ENCODE results near the gene SYNDIG1. TPM values are rescaled to one million over a fixed set of nuclear protein-coding genes. Genes with fewer than 3 reads are reported as not detected.

SYNDIG1 gene
- polyA plus RNA-seq, 1 donor from 2014 or later = 0.22 TPM

DNA sequence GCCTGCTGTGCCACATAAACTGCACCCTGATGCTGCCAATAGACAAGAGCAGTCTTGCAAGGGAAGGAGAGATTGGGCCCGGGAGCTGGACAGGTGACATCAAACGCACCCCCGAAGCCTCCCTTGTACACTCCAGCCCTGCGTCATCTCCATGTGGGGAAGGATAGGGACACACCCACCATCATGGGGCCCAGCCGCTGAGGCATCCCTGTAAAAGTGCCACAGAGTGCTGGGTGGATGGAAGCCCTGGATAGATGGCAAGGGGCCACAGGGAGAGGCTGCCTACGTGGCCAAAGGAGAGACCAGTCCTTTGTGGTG is 117.1 kb downstream of the SYNDIG1 start:
- H3K9ac ChIP-seq (ENCODE audit: low read length) = no peak overlapping the region
- no peak overlapping the region for H3K4me3 ChIP-seq (ENCODE audit: low read length)
- H3K4me2 ChIP-seq (ENCODE audit: low read length) = no peak overlapping the region
- H3K27ac ChIP-seq (ENCODE audit: low read length) = no peak overlapping the region
- no peaks in the 10 kb centered on the region for H3K27me3 ChIP-seq (ENCODE audit: insufficient read depth, low read depth, low read length)
- no peaks in the 10 kb centered on the region for H3K9me2 ChIP-seq (ENCODE audit: insufficient read depth, low read length)
- no peaks in the 10 kb centered on the region for H3K36me3 ChIP-seq (ENCODE audit: insufficient read depth, low read length)
- no peak overlapping the region for H2AFZ ChIP-seq (ENCODE audit: low read depth, low read length)
- TF ChIP-seq SMC3 (conservative IDR thresholded peaks at IDR 0.05; ENCODE audit: poor library complexity) (no peak), RAD21 (conservative IDR thresholded peaks at IDR 0.05) (no peak), EP300 (conservative IDR thresholded peaks at IDR 0.05; ENCODE audit: poor library complexity, severe bottlenecking) (no peak), REST (IDR thresholded peaks at IDR 0.05; ENCODE audit: borderline replicate concordance) (no peak), MXI1 (conservative IDR thresholded peaks at IDR 0.05; ENCODE audit: poor library complexity, severe bottlenecking) (no peak)
- TF ChIP-seq, protein P1, sequence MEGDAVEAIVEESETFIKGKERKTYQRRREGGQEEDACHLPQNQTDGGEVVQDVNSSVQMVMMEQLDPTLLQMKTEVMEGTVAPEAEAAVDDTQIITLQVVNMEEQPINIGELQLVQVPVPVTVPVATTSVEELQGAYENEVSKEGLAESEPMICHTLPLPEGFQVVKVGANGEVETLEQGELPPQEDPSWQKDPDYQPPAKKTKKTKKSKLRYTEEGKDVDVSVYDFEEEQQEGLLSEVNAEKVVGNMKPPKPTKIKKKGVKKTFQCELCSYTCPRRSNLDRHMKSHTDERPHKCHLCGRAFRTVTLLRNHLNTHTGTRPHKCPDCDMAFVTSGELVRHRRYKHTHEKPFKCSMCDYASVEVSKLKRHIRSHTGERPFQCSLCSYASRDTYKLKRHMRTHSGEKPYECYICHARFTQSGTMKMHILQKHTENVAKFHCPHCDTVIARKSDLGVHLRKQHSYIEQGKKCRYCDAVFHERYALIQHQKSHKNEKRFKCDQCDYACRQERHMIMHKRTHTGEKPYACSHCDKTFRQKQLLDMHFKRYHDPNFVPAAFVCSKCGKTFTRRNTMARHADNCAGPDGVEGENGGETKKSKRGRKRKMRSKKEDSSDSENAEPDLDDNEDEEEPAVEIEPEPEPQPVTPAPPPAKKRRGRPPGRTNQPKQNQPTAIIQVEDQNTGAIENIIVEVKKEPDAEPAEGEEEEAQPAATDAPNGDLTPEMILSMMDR (IDR thresholded peaks at IDR 0.05; ENCODE audit: poor library complexity, severe bottlenecking) = no peak
- no peaks in the 10 kb centered on the region for H3K79me2 ChIP-seq (replicated peaks; ENCODE audit: insufficient read depth, low read length)
- no peaks in the 10 kb centered on the region for H3K9me3 ChIP-seq (ENCODE audit: low read length)
- H3F3A ChIP-seq (ENCODE audit: insufficient read depth, low read length, poor library complexity, severe bottlenecking) = no peaks in the 10 kb centered on the region
- H4K20me1 ChIP-seq (ENCODE audit: insufficient read depth) = no peaks in the 10 kb centered on the region

- H3K4me2 ChIP-seq (ENCODE audit: low read length) = no peak overlapping the region
- TF ChIP-seq EP300 (conservative IDR thresholded peaks at IDR 0.05; ENCODE audit: poor library complexity, severe bottlenecking) (peak; percentile 10), SMC3 (conservative IDR thresholded peaks at IDR 0.05; ENCODE audit: poor library complexity) (no peak)
- no peak overlapping the region for H2AFZ ChIP-seq (ENCODE audit: low read depth, low read length)
- H3K4me3 ChIP-seq (ENCODE audit: low read length) = no peak overlapping the region
- no peak overlapping the region for H3K27ac ChIP-seq (ENCODE audit: low read length)
- no peaks in the 10 kb centered on the region for H3K79me2 ChIP-seq (replicated peaks; ENCODE audit: insufficient read depth, low read length)
- no peaks in the 10 kb centered on the region for H4K20me1 ChIP-seq (ENCODE audit: insufficient read depth)
- H3K9me2 ChIP-seq (ENCODE audit: insufficient read depth, low read length) = no peaks in the 10 kb centered on the region
- H3K9me3 ChIP-seq (ENCODE audit: low read length) = no peaks in the 10 kb centered on the region
- no peak overlapping the region for H3K9ac ChIP-seq (ENCODE audit: low read length)
- H3F3A ChIP-seq (ENCODE audit: insufficient read depth, low read length, poor library complexity, severe bottlenecking) = no peaks in the 10 kb centered on the region
- no peaks in the 10 kb centered on the region for H3K27me3 ChIP-seq (ENCODE audit: insufficient read depth, low read depth, low read length)
- no peaks in the 10 kb centered on the region for H3K36me3 ChIP-seq (ENCODE audit: insufficient read depth, low read length)
These were observed 118.1 kb downstream of the SYNDIG1 start for GRCh38 chr20:24587384-24588046.

DNA sequence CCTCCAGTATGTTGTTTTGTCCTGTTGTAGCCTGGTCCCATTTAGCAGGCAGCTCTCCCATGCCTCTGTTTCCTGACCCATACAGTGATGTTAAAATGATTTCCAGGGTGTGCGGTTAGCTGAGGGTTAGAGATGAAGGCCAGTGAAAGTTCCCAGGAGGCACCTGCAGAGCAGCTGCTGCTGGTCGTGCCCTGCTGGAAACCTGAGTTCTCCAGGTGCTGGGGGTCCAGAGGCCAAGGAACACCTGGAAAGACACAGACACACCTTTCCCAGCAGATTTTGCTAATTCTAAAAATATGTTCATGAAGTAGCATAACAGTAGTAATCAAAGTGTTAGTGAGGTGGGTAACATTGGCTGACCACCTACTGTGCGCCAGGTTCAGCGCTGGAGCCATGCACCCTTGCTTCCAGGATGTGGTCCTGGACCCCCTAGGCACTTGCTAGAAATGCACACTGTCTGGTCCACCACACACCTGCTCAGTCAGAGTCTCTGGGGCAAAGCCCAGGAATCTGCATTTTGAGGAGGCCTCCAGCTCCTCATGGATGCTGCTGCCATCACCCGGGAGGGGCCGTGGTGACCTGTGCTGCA is 118.7 kb downstream of the SYNDIG1 start:
- Histone ChIP-seq H3K27me3 (ENCODE audit: insufficient read depth, low read depth, low read length) (no peaks in the 10 kb centered on the region), H3K9ac (ENCODE audit: low read length) (no peak overlapping the region), H3F3A (ENCODE audit: insufficient read depth, low read length, poor library complexity, severe bottlenecking) (no peaks in the 10 kb centered on the region), H3K4me3 (ENCODE audit: low read length) (no peak overlapping the region), H3K36me3 (ENCODE audit: insufficient read depth, low read length) (no peaks in the 10 kb centered on the region), H3K9me2 (ENCODE audit: insufficient read depth, low read length) (no peaks in the 10 kb centered on the region), H2AFZ (ENCODE audit: low read depth, low read length) (no peak overlapping the region), H3K79me2 (replicated peaks; ENCODE audit: insufficient read depth, low read length) (no peaks in the 10 kb centered on the region), H3K9me3 (ENCODE audit: low read length) (no peaks in the 10 kb centered on the region), H3K27ac (ENCODE audit: low read length) (no peak overlapping the region), H3K4me2 (ENCODE audit: low read length) (no peak overlapping the region), H4K20me1 (ENCODE audit: insufficient read depth) (no peaks in the 10 kb centered on the region)
- TF ChIP-seq REST (IDR thresholded peaks at IDR 0.05; ENCODE audit: borderline replicate concordance) = no peak
- no peak for TF ChIP-seq EZH2 (IDR thresholded peaks at IDR 0.05; ENCODE audit: borderline replicate concordance, insufficient read depth, low read length, poor library complexity, severe bottlenecking)
- no peak for TF ChIP-seq RAD21 (conservative IDR thresholded peaks at IDR 0.05)
- TF ChIP-seq EP300 (conservative IDR thresholded peaks at IDR 0.05; ENCODE audit: poor library complexity, severe bottlenecking) = no peak
- no peak for TF ChIP-seq TAF1 (IDR thresholded peaks at IDR 0.05; ENCODE audit: low read depth)
- no peak for TF ChIP-seq POLR2AphosphoS5 (IDR thresholded peaks at IDR 0.05)
- no peak for TF ChIP-seq SMC3 (conservative IDR thresholded peaks at IDR 0.05; ENCODE audit: poor library complexity)
- TF ChIP-seq MXI1 (conservative IDR thresholded peaks at IDR 0.05; ENCODE audit: poor library complexity, severe bottlenecking) = no peak
- TF ChIP-seq, protein P1 (IDR thresholded peaks at IDR 0.05; ENCODE audit: poor library complexity, severe bottlenecking) = no peak
